Endodermal cell (in vitro differentiated cells): Measurements from ENCODE around the gene HMGN5. TPM values are rescaled to one million over a fixed set of nuclear protein-coding genes. Genes with fewer than 3 reads are reported as not detected.
A peak's percentile ranks its signal among the peaks of the same experiment; 100 is the strongest.

ENCODE experiments used
- DNase-seq: peaks from one replicate; pipeline ENCODE4 v3.0.0-alpha.2; 2017
- H3K27ac ChIP-seq: 2 replicates; pipeline ENCODE4 v1.5.1; 2013; ENCODE audit warnings: mild to moderate bottlenecking, low read depth, low read length, moderate library complexity
- H3K27me3 ChIP-seq: 2 replicates; pipeline ENCODE4 v1.6.1; 2013; ENCODE audit warnings: mild to moderate bottlenecking, low read length, moderate library complexity; ENCODE audit not compliant: insufficient read depth, control insufficient read depth, poor library complexity, severe bottlenecking
- H3K36me3 ChIP-seq: 2 replicates; pipeline ENCODE4 v1.7.0; 2013; ENCODE audit warnings: mild to moderate bottlenecking, low read length, moderate library complexity; ENCODE audit not compliant: control insufficient read depth, insufficient read depth
- H3K4me1 ChIP-seq: one replicate; pipeline ENCODE4 v1.7.0; 2013; ENCODE audit warnings: low read length; ENCODE audit not compliant: control insufficient read depth, insufficient read depth
- H3K4me3 ChIP-seq: 2 replicates; pipeline ENCODE4 v1.5.1; 2013; ENCODE audit warnings: mild to moderate bottlenecking, low read length, moderate library complexity
- H3K9ac ChIP-seq: 2 replicates; pipeline ENCODE4 v1.6.1; 2013; ENCODE audit warnings: mild to moderate bottlenecking, low read length, moderate library complexity; ENCODE audit not compliant: poor library complexity, severe bottlenecking; ENCODE audit errors: extremely low read depth
- H3K9me3 ChIP-seq: 2 replicates; pipeline ENCODE4 v1.6.1; 2013; ENCODE audit warnings: mild to moderate bottlenecking, low read length, moderate library complexity; ENCODE audit not compliant: control insufficient read depth
- H3K27ac Mint-ChIP-seq: 2 replicates; pipeline ENCODE4 v1.8.0; 2020; ENCODE audit warnings: mixed read lengths
- H3K27me3 Mint-ChIP-seq: 2 replicates; pipeline ENCODE4 v1.8.0; 2021; ENCODE audit warnings: mild to moderate bottlenecking, mixed read lengths; ENCODE audit not compliant: insufficient read depth
- H3K36me3 Mint-ChIP-seq: 2 replicates; pipeline ENCODE4 v1.8.0; 2020; ENCODE audit warnings: low read depth, mixed read lengths
- H3K4me1 Mint-ChIP-seq: 2 replicates; pipeline ENCODE4 v1.8.0; 2020; ENCODE audit warnings: mixed read lengths
- H3K4me3 Mint-ChIP-seq: 2 replicates; pipeline ENCODE4 v1.8.0; 2020; ENCODE audit warnings: mild to moderate bottlenecking, moderate library complexity, mixed read lengths
- H3K9me3 Mint-ChIP-seq: 2 replicates; pipeline ENCODE4 v1.8.0; 2020; ENCODE audit warnings: mild to moderate bottlenecking, mixed read lengths
- WGBS, 2 experiments: methylation state at CpG; one replicate each; pipeline versions ENCODE4 v1.1.5 to v1.1.7; 2013; ENCODE audit warnings: missing lambda C conversion rate in 2 of 2, mixed read lengths in 1 of 2; ENCODE audit not compliant: insufficient coverage in 1 of 2, insufficient read length in 1 of 2; 5-methylcytosine and 5-hydroxymethylcytosine counted together
- total RNA-seq, 2 donors: library from RNA; stranded (reverse); fragmentation: NEBNext Ultra II Directional in 1 of 2; extraction: Animal tissue kit (Norgen Biotek cat#: 25700) in 1 of 2; gene quantifications; 2 replicates in 1 of 2; 3 replicates in 1 of 2; pipeline ENCODE4 v1.2.1, GENCODE V29; 2021
- TF ChIP-seq, protein P1 (sequence below): fragments of 200-600 bp; sonication (generic); conservative IDR thresholded peaks from 2 replicates; pipeline ENCODE4 v1.5.0; 2021; ENCODE audit warnings: antibody characterized with exemption, mild to moderate bottlenecking

Gene HMGN5
- total RNA-seq, 2 donors from 2014 or later: 4.1 to 12.9 TPM

- H3K27me3 Mint-ChIP-seq: no peaks in the 10 kb centered on the region
- no peak overlapping the region for H3K27ac ChIP-seq
- no peak overlapping the region for H3K4me3 Mint-ChIP-seq
Measured at GRCh38 chrX:81110286-81110685, 91.4 kb downstream of the HMGN5 start.

DNA sequence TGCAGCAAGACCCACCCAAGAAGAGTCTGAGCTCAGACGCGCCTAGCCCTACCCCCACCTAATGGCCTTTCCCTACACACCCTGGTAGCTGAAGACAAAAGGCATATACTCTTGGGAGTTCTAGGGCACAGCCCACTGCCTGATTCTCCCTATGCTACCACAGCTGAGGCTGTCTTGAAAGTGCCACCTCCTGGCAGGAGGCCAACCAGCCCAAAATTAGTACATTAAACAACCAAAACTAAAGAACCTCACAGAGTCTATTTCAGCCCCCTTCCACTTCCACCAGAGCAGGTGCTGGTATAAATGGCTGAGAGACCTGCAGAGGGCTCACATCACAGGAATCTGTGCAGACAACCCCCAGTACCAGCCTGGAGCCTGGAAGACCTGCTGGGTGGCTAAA lies 119.1 kb downstream of the HMGN5 start:
- Mint-ChIP-seq H3K4me1 (no peaks in the 10 kb centered on the region), H3K27ac (no peak overlapping the region), H3K36me3 (no peaks in the 10 kb centered on the region), H3K4me3 (no peak overlapping the region), H3K27me3 (no peaks in the 10 kb centered on the region), H3K9me3 (peaks cover 96% of the 10 kb centered on the region)
- H3K4me3 ChIP-seq: no peak overlapping the region
- H3K27me3 ChIP-seq: no peaks in the 10 kb centered on the region
- peaks cover 12% of the 10 kb centered on the region for H3K9me3 ChIP-seq
- H3K36me3 ChIP-seq: no peaks in the 10 kb centered on the region
- no peaks in the 10 kb centered on the region for H3K4me1 ChIP-seq
- H3K27ac ChIP-seq: no peak overlapping the region
- H3K9ac ChIP-seq: no peak overlapping the region
- 100% methylated on average over 2 of the region's 2 CpGs; no CpG with 5 or more reads in 1 of the 2 experiments for WGBS, 2 experiments
- TF ChIP-seq, protein P1, sequence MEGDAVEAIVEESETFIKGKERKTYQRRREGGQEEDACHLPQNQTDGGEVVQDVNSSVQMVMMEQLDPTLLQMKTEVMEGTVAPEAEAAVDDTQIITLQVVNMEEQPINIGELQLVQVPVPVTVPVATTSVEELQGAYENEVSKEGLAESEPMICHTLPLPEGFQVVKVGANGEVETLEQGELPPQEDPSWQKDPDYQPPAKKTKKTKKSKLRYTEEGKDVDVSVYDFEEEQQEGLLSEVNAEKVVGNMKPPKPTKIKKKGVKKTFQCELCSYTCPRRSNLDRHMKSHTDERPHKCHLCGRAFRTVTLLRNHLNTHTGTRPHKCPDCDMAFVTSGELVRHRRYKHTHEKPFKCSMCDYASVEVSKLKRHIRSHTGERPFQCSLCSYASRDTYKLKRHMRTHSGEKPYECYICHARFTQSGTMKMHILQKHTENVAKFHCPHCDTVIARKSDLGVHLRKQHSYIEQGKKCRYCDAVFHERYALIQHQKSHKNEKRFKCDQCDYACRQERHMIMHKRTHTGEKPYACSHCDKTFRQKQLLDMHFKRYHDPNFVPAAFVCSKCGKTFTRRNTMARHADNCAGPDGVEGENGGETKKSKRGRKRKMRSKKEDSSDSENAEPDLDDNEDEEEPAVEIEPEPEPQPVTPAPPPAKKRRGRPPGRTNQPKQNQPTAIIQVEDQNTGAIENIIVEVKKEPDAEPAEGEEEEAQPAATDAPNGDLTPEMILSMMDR: no peak
- peak; percentile 33 for DNase-seq

More at GRCh38 chrX:81110286-81110685, 91.4 kb downstream of the HMGN5 start:
- Histone ChIP-seq H3K4me3 (no peak overlapping the region), H3K27me3 (no peaks in the 10 kb centered on the region), H3K36me3 (no peaks in the 10 kb centered on the region), H3K9ac (no peak overlapping the region), H3K9me3 (no peaks in the 10 kb centered on the region), H3K4me1 (no peaks in the 10 kb centered on the region)
- no peak for DNase-seq
- TF ChIP-seq, protein P1: no peak
- Mint-ChIP-seq H3K36me3 (no peaks in the 10 kb centered on the region), H3K4me1 (no peaks in the 10 kb centered on the region), H3K27ac (no peak overlapping the region), H3K9me3 (peaks cover 53% of the 10 kb centered on the region)
- 93% methylated on average over 2 of the region's 3 CpGs; no CpG with 5 or more reads in 1 of the 2 experiments for WGBS, 2 experiments

Other genes starting within 250 kb of the HMGN5 start
- 10 to 100 TPM; 44.8 to 63.5 TPM for gene SH3BGRL, start 189 bp upstream of the HMGN5 start, total RNA-seq